Activated naive CD8-positive, alpha-beta T cell treated with anti-CD3 and anti-CD28 coated beads, Interleukin-2, amount 50 U/mL, for 16 hours (primary cell): ENCODE results near the gene UBP1.
"Not testable (repeated sequence)": the region's sequence is repeated elsewhere in the genome, so short reads cannot be mapped to it uniquely, and the experiment has no call there.

ENCODE experiments used
- DNase-seq: peaks from one replicate; pipeline ENCODE4 v3.0.0-alpha.2; 2020; ENCODE audit warnings: low read depth, low spot score

Gene UBP1

GRCh38 chr3:33392144-33392543 is 48.1 kb downstream of the UBP1 start:
- DNase-seq, result no peak

- DNase-seq, result no peak
These were observed 48.8 kb downstream of the UBP1 start for GRCh38 chr3:33391255-33391995.

- DNase-seq, result no peak
These were observed 50.3 kb downstream of the UBP1 start for GRCh38 chr3:33389908-33390307.

GRCh38 chr3:33388374-33389100 is 51.7 kb downstream of the UBP1 start:
- no peak for DNase-seq

GRCh38 chr3:33386631-33387030 is 53.6 kb downstream of the UBP1 start:
- DNase-seq, result no peak

DNA sequence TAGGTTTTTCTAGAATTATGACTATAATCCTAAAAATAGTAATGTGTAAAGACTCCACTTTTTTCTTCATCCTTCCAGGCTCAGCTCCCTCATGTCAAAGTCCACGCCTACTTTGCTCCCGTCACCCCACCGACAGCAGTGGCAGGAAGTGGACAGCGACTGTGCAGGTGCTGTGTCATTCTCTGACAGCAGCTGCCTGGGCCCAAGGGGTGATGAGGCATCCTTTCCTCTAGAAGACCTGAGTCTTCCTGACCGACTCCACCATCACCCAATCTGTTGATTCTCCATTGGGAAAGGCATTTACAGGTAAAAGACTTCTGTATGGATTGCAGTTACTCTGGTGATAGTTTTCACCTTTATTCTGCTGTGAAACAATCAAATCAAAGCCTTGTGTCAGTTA is 54.8 kb downstream of the UBP1 start:
- no peak for DNase-seq

GRCh38 chr3:33383951-33384350 is 56.3 kb downstream of the UBP1 start:
- DNase-seq, result no peak

DNA sequence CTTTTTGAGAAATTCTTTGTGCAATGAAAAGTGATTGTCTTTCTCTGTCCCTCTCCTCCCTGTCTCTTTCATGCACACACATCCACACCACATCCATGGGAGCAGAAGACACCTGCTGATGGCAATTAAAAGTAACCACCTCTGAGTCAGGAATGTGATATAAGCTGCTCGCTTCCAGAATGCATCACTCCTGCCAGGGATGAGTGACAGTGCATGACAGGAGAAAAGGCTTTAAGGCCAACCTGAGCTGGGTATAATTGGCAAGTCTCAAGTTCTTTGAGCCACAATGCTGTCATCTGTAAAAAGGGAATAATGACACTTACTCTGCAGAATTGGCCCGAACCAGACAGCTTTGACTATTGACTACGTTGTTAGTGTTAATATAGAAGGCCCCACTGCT is 59.6 kb downstream of the UBP1 start:
- DNase-seq, result no peak

- no peak for DNase-seq
These were observed 62.3 kb downstream of the UBP1 start for GRCh38 chr3:33377931-33378330.

- DNase-seq, result no peak
These were observed 62.7 kb downstream of the UBP1 start for GRCh38 chr3:33377489-33377888.

DNA sequence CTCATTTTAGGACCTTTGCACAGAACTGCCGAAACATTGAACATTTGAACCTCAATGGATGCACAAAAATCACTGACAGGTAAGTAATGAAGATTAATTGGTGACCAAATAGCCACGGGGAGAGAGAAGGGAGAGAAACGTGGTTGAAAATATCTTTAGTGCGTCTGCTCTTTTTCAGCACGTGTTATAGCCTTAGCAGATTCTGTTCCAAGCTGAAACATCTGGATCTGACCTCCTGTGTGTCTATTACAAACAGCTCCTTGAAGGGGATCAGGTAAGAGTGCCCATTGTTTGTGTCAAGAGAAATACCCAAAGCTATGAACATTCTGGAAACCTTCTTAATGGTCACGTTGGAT is 67.1 kb downstream of the UBP1 start:
- no peak for DNase-seq

GRCh38 chr3:33372218-33373081 is 67.8 kb downstream of the UBP1 start:
- DNase-seq, result no peak

GRCh38 chr3:33364531-33365128 is 75.6 kb downstream of the UBP1 start:
- DNase-seq, result no peak

GRCh38 chr3:33364060-33364459 is 76.1 kb downstream of the UBP1 start:
- no peak for DNase-seq

GRCh38 chr3:33363113-33363800 is 76.9 kb downstream of the UBP1 start:
- no peak for DNase-seq

GRCh38 chr3:33360136-33360825 is 79.9 kb downstream of the UBP1 start:
- no peak for DNase-seq

- DNase-seq, result no peak
These were observed 81.9 kb downstream of the UBP1 start for GRCh38 chr3:33358172-33358781.

- DNase-seq, result no peak
These were observed 84.6 kb downstream of the UBP1 start for GRCh38 chr3:33355611-33356010.

DNA sequence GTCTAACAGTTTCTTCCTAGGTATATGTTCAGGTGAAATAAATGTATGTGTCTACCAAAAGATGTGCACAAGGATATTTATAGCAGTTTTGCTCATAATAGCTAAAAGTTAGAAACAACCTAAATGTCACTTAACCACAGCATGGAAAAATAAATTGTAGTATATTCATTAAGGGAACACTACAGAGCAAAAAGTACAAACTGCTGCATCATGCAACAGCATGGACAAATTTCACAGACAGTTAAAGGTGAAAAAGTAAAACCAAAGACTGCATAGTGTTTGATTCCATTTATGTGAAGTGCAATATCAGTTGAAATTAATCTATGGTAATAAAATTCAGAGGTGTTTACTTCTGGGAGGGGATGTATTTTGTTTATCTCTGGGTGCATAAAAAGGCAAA is 100.4 kb downstream of the UBP1 start:
- DNase-seq, result no peak

- not testable (repeated sequence) for DNase-seq
These were observed 101.2 kb downstream of the UBP1 start for GRCh38 chr3:33338936-33339465.
